HepG2 (cell line): ENCODE data around the gene KIAA2012. TPM values are rescaled to one million over a fixed set of nuclear protein-coding genes. Genes with fewer than 3 reads are reported as not detected.

Source experiments
- ARID2 ChIP-seq: sonication (generic); formaldehyde crosslinking; IDR thresholded peaks from 2 replicates; pipeline ENCODE4 v1.8.1; 2022; ENCODE audit warnings: mild to moderate bottlenecking, missing genetic modification reagents, borderline replicate concordance
- ARNTL ChIP-seq: sonication (generic); formaldehyde crosslinking; IDR thresholded peaks from 2 replicates; pipeline ENCODE4 v1.4.0; 2020; ENCODE audit warnings: mild to moderate bottlenecking, missing genetic modification reagents
- CHD2 ChIP-seq: IDR thresholded peaks from 2 replicates; pipeline ENCODE4 v1.6.1; 2011; ENCODE audit warnings: low read depth, low read length, improper control_type of control experiment
- HNRNPLL ChIP-seq: fragments of 200-400 bp; formaldehyde crosslinking; IDR thresholded peaks from 2 replicates; pipeline ENCODE4 v1.6.1; 2017; ENCODE audit warnings: mild to moderate bottlenecking, low read depth, low read length; ENCODE audit not compliant: poor library complexity, severe bottlenecking
- MTA1 ChIP-seq: sonication (generic); formaldehyde crosslinking; IDR thresholded peaks from 2 replicates; pipeline ENCODE4 v1.4.0; 2020; ENCODE audit warnings: missing genetic modification reagents, mild to moderate bottlenecking, borderline replicate concordance
- MXD3 ChIP-seq: IDR thresholded peaks from 2 replicates; pipeline ENCODE4 v1.6.1; 2016; ENCODE audit warnings: mild to moderate bottlenecking, missing biosample characterization, missing genetic modification reagents
- PAX8 ChIP-seq: sonication (generic); formaldehyde crosslinking; IDR thresholded peaks from 2 replicates; pipeline ENCODE4 v1.8.0; 2022; ENCODE audit warnings: mild to moderate bottlenecking, missing genetic modification reagents, borderline replicate concordance
- PCBP2 ChIP-seq: fragments of 200-400 bp; formaldehyde crosslinking; optimal IDR thresholded peaks from 2 replicates; pipeline ENCODE3; 2018; ENCODE audit warnings: low read length, low read depth; ENCODE audit not compliant: poor library complexity, severe bottlenecking
- SALL1 ChIP-seq: sonication (generic); formaldehyde crosslinking; IDR thresholded peaks from 2 replicates; pipeline ENCODE4 v1.8.0; 2022; ENCODE audit warnings: mild to moderate bottlenecking, missing genetic modification reagents
- SMAD9 ChIP-seq: sonication (generic); formaldehyde crosslinking; IDR thresholded peaks from 2 replicates; pipeline ENCODE4 v1.5.1; 2020; ENCODE audit warnings: mild to moderate bottlenecking, missing genetic modification reagents
- STAG1 ChIP-seq: sonication (generic); formaldehyde crosslinking; IDR thresholded peaks from 2 replicates; pipeline ENCODE4 v1.4.0; 2020; ENCODE audit warnings: missing genetic modification reagents
- THAP9 ChIP-seq: sonication (generic); formaldehyde crosslinking; IDR thresholded peaks from 2 replicates; pipeline ENCODE4; 2020; ENCODE audit warnings: missing genetic modification reagents, mild to moderate bottlenecking, borderline replicate concordance
- ZFP36L1 ChIP-seq: sonication (generic); formaldehyde crosslinking; IDR thresholded peaks from 2 replicates; pipeline ENCODE4 v1.8.0; 2022; ENCODE audit warnings: mild to moderate bottlenecking, missing genetic modification reagents, moderate library complexity
- ZNF33B ChIP-seq: sonication (generic); formaldehyde crosslinking; IDR thresholded peaks from 2 replicates; pipeline ENCODE4 v1.5.1; 2020; ENCODE audit warnings: mild to moderate bottlenecking, missing genetic modification reagents
- ZNF367 ChIP-seq: sonication (generic); formaldehyde crosslinking; IDR thresholded peaks from 2 replicates; pipeline ENCODE4 v1.4.0; 2020; ENCODE audit warnings: missing genetic modification reagents, borderline replicate concordance
- ZNF609 ChIP-seq: sonication (generic); formaldehyde crosslinking; IDR thresholded peaks from 2 replicates; pipeline ENCODE4 v1.4.0; 2020; ENCODE audit warnings: mild to moderate bottlenecking, missing genetic modification reagents, borderline replicate concordance
- ZSCAN25 ChIP-seq: sonication (generic); formaldehyde crosslinking; IDR thresholded peaks from 2 replicates; pipeline ENCODE4 v1.8.0; 2022; ENCODE audit warnings: mild to moderate bottlenecking, missing genetic modification reagents
- polyA plus RNA-seq, 8 experiments: library from polyadenylated mRNA; depleted of rRNA in 3 of 8; stranded (reverse) in 7 of 8; unstranded in 1 of 8; fragments of >200 nt; fragmentation: Illumina TruSeq in 4 of 8; extraction: Trizol in 4 of 8; gene quantifications; 2 replicates each; pipeline versions ENCODE4 v1.2.1 to v1.2.3, GENCODE V29; 2011 to 2016; ENCODE audit warnings: low read depth in 4 of 8, missing spikeins in 1 of 8, mixed read lengths in 1 of 8; ENCODE audit not compliant: insufficient read depth in 1 of 8
- total RNA-seq, 5 experiments: library from RNA; depleted of rRNA; stranded (reverse); fragments of >200 nt; fragmentation: Illumina TruSeq; extraction: Trizol; gene quantifications; 2 replicates each; pipeline ENCODE4 v1.2.3, GENCODE V29; 2016; ENCODE audit warnings: low read depth in 1 of 5

Gene KIAA2012
- total and polyA plus RNA-seq, 2 of the 13 experiments (the other 11 are each of a cell fraction or from before 2014, with no cell fraction given): not detected

- TF ChIP-seq MTA1 (CRISPR knock-in tag): no peak
- TF ChIP-seq HNRNPLL: peak; percentile 73
- TF ChIP-seq ARID2 (CRISPR knock-in tag): no peak
- no peak for TF ChIP-seq THAP9 (CRISPR knock-in tag)
- TF ChIP-seq ZSCAN25: no peak
- peak; percentile 25; the same call in 1 of the 2 replicates for TF ChIP-seq SALL1 (CRISPR knock-in tag)
- no peak for TF ChIP-seq CHD2
- no peak for TF ChIP-seq ZNF367 (CRISPR knock-in tag)
- no peak for TF ChIP-seq ZNF33B (CRISPR knock-in tag)
- no peak for TF ChIP-seq STAG1 (CRISPR knock-in tag)
- no peak for TF ChIP-seq ZNF609 (CRISPR knock-in tag)
- no peak; the same call in 1 of the 2 replicates for TF ChIP-seq ARNTL
- no peak for TF ChIP-seq PCBP2
- TF ChIP-seq PAX8 (CRISPR knock-in tag): no peak
- TF ChIP-seq SMAD9: 0 out of 2 replicates have a peak, but pooled peaks have one; percentile 33
- 0 out of 2 replicates have a peak, but pooled peaks have one; percentile 28 for TF ChIP-seq MXD3 (CRISPR knock-in tag)
- TF ChIP-seq ZFP36L1: no peak
Observed at GRCh38 chr2:202033317-202034248, 39.5 kb upstream of the KIAA2012 start, which contains the start of gene FZD7 (continued).
